ENCODE results near the gene FAM168A. TPM values are rescaled to one million over a fixed set of nuclear protein-coding genes. Genes with fewer than 3 reads are reported as not detected.

Gene FAM168A
- total RNA-seq, 4 donors from 2014 or later, result 17.7 to 40.1 (median 22.2) TPM

- TF ChIP-seq POLR2A (IDR thresholded peaks at IDR 0.05), result no peak
- TF ChIP-seq POLR2AphosphoS5 (IDR thresholded peaks at IDR 0.05), result no peak
- TF ChIP-seq EP300 (IDR thresholded peaks at IDR 0.05), result no peak
- TF ChIP-seq, protein P1, sequence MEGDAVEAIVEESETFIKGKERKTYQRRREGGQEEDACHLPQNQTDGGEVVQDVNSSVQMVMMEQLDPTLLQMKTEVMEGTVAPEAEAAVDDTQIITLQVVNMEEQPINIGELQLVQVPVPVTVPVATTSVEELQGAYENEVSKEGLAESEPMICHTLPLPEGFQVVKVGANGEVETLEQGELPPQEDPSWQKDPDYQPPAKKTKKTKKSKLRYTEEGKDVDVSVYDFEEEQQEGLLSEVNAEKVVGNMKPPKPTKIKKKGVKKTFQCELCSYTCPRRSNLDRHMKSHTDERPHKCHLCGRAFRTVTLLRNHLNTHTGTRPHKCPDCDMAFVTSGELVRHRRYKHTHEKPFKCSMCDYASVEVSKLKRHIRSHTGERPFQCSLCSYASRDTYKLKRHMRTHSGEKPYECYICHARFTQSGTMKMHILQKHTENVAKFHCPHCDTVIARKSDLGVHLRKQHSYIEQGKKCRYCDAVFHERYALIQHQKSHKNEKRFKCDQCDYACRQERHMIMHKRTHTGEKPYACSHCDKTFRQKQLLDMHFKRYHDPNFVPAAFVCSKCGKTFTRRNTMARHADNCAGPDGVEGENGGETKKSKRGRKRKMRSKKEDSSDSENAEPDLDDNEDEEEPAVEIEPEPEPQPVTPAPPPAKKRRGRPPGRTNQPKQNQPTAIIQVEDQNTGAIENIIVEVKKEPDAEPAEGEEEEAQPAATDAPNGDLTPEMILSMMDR (IDR thresholded peaks at IDR 0.05), result no peak
- no peaks in the 10 kb centered on the region for H3K4me1 ChIP-seq
- no peak overlapping the region for H3K4me3 ChIP-seq
- H3K36me3 ChIP-seq, result no peaks in the 10 kb centered on the region
- no peaks in the 10 kb centered on the region for H3K27me3 ChIP-seq
- no peak overlapping the region for H3K27ac ChIP-seq
- no peaks in the 10 kb centered on the region for H3K9me3 ChIP-seq
- DNase-seq (ENCODE audit: low spot score in 2 of 2), result no peak
Measured at GRCh38 chr11:73614591-73614990, 16.7 kb upstream of the FAM168A start.

GRCh38 chr11:73612601-73613140 is 14.8 kb upstream of the FAM168A start:
- Histone ChIP-seq H3K27ac (no peak overlapping the region), H3K4me1 (no peaks in the 10 kb centered on the region), H3K27me3 (no peaks in the 10 kb centered on the region), H3K9me3 (no peaks in the 10 kb centered on the region), H3K4me3 (no peak overlapping the region), H3K36me3 (no peaks in the 10 kb centered on the region)
- DNase-seq (ENCODE audit: low spot score in 2 of 2), result no peak
- TF ChIP-seq, protein P1 (IDR thresholded peaks at IDR 0.05), result no peak
- no peak for TF ChIP-seq EP300 (IDR thresholded peaks at IDR 0.05)
- TF ChIP-seq POLR2A (IDR thresholded peaks at IDR 0.05), result no peak
- TF ChIP-seq POLR2AphosphoS5 (IDR thresholded peaks at IDR 0.05), result no peak
- WGBS, result 80% methylated on average over 5 of the region's 5 CpGs

DNA sequence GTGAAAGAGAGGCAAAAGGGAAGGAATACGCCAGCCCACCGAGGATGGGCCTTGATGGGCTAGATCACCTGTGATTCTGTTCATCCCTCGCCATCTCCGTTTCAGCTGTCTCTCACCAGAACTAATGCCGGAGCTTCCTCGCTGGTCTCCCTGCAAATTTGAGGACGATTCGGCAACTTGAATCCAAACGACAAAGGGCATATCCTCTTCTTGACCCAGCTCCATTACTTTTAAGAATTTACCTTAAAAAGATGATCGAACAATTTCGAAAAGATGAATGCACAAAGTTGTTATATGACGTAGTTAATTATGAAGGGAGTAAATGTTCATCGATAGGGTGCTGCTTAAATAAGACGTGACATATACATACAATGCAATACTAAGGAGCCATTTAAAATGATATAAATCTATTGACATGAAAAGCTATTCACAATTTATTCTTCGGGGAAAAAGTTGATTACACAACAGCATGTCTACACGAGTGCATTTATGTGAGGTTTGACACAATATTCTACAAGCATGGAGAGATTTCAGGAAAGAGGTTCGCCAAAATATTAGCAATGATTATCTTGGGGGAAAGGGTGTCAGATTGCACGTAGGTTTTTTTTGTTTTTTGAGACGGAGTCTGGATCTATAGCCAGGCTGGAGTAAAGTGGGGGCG is 937 bp upstream of the FAM168A start:
- Histone ChIP-seq H3K27ac (peak overlapping the region; percentile 72), H3K27me3 (no peaks in the 10 kb centered on the region), H3K4me1 (peaks cover 18% of the 10 kb centered on the region), H3K4me3 (peak overlapping the region; percentile 85), H3K9me3 (no peaks in the 10 kb centered on the region), H3K36me3 (no peaks in the 10 kb centered on the region)
- TF ChIP-seq EP300 (IDR thresholded peaks at IDR 0.05) (no peak), POLR2A (IDR thresholded peaks at IDR 0.05) (no peak), POLR2AphosphoS5 (IDR thresholded peaks at IDR 0.05) (no peak)
- TF ChIP-seq, protein P1 (IDR thresholded peaks at IDR 0.05), result no peak
- 35% methylated on average over 20 of the region's 20 CpGs for WGBS
- DNase-seq (ENCODE audit: low spot score in 2 of 2), result no peak

- H3K36me3 ChIP-seq, result no peaks in the 10 kb centered on the region
- peaks cover 18% of the 10 kb centered on the region for H3K4me1 ChIP-seq
- peak in 1 of 2 donors; percentile 80 for DNase-seq (ENCODE audit: low spot score in 2 of 2)
- no peaks in the 10 kb centered on the region for H3K27me3 ChIP-seq
- peak overlapping the region; percentile 85 for H3K4me3 ChIP-seq
- WGBS, result 6% methylated on average over 17 of the region's 27 CpGs
- H3K27ac ChIP-seq, result peak overlapping the region; percentile 72
- no peak for TF ChIP-seq POLR2A (IDR thresholded peaks at IDR 0.05)
- TF ChIP-seq, protein P1 (IDR thresholded peaks at IDR 0.05), result no peak
- no peak for TF ChIP-seq EP300 (IDR thresholded peaks at IDR 0.05)
- TF ChIP-seq POLR2AphosphoS5 (IDR thresholded peaks at IDR 0.05), result no peak
- H3K9me3 ChIP-seq, result no peaks in the 10 kb centered on the region
Measured at GRCh38 chr11:73597336-73597955, 466 bp downstream of the FAM168A start.

GRCh38 chr11:73596547-73596946 is 1.4 kb downstream of the FAM168A start:
- TF ChIP-seq POLR2A (IDR thresholded peaks at IDR 0.05), result no peak
- TF ChIP-seq POLR2AphosphoS5 (IDR thresholded peaks at IDR 0.05), result no peak
- TF ChIP-seq, protein P1 (IDR thresholded peaks at IDR 0.05), result no peak
- no peak for TF ChIP-seq EP300 (IDR thresholded peaks at IDR 0.05)
- Histone ChIP-seq H3K36me3 (no peaks in the 10 kb centered on the region), H3K4me3 (peak overlapping the region; percentile 85), H3K27me3 (no peaks in the 10 kb centered on the region), H3K4me1 (peaks cover 18% of the 10 kb centered on the region), H3K27ac (no peak overlapping the region), H3K9me3 (no peaks in the 10 kb centered on the region)
- DNase-seq (ENCODE audit: low spot score in 2 of 2), result no peak
- 91% methylated on average over 2 of the region's 2 CpGs for WGBS
